WTC11 (cell line): ENCODE data around the gene GAPDHS.

ENCODE experiments used
- ATF1 ChIP-seq: sonication (generic); formaldehyde crosslinking; IDR thresholded peaks from 2 replicates; pipeline ENCODE4 v1.8.1; 2023; ENCODE audit warnings: mild to moderate bottlenecking, moderate library complexity, missing genetic modification reagents
- EMX1 ChIP-seq: fragments of 250-450 bp; sonication (Bioruptor Pico); IDR thresholded peaks from 2 replicates; pipeline ENCODE4 v1.8.0; 2021; ENCODE audit warnings: mild to moderate bottlenecking
- NR3C1 ChIP-seq: sonication (generic); formaldehyde crosslinking; conservative IDR thresholded peaks from 2 replicates; pipeline ENCODE4 v1.8.1; 2023; ENCODE audit warnings: low read depth, mild to moderate bottlenecking, missing genetic modification reagents
- SP1 ChIP-seq: sonication (generic); formaldehyde crosslinking; conservative IDR thresholded peaks from 2 replicates; pipeline ENCODE4 v1.8.1; 2022; ENCODE audit warnings: missing genetic modification reagents
- ZNF317 ChIP-seq: sonication (generic); formaldehyde crosslinking; IDR thresholded peaks from 2 replicates; pipeline ENCODE4 v1.8.1; 2023; ENCODE audit warnings: low read depth, mild to moderate bottlenecking, moderate library complexity, missing genetic modification reagents, borderline replicate concordance
- TF ChIP-seq, protein P1 (sequence below): sonication (generic); formaldehyde crosslinking; IDR thresholded peaks from 2 replicates; pipeline ENCODE4 v1.8.0; 2022; ENCODE audit warnings: mild to moderate bottlenecking, missing genetic modification reagents
- TF ChIP-seq, protein P2 (sequence below): fragments of 200-600 bp; IDR thresholded peaks from 2 replicates; pipeline ENCODE4 v1.8.0; 2022; ENCODE audit warnings: antibody characterized with exemption

DNA sequence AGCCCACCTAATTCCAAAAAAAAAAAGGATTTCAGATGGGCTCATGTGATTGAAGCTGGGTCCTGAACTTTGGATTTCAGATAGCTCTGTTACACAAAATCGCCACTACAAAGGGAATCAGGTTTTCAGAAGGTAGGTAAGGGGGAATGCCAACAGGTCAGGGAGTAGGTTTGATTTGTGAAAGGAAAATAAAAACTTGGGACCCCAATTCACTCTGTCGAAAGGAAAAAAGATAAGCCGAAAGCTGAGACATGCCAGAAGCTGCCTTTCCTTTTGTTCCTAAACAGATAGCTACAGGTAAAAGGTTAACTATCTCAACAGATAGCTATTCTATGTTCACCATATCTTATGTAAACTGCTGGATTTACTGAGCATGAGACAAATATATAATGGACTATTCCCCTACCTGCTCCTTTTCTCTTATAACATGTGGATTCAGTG lies 47.0 kb upstream of the GAPDHS start:
- TF ChIP-seq NR3C1, result no peak
- no peak for TF ChIP-seq SP1 (CRISPR knock-in tag)
- TF ChIP-seq, protein P1, sequence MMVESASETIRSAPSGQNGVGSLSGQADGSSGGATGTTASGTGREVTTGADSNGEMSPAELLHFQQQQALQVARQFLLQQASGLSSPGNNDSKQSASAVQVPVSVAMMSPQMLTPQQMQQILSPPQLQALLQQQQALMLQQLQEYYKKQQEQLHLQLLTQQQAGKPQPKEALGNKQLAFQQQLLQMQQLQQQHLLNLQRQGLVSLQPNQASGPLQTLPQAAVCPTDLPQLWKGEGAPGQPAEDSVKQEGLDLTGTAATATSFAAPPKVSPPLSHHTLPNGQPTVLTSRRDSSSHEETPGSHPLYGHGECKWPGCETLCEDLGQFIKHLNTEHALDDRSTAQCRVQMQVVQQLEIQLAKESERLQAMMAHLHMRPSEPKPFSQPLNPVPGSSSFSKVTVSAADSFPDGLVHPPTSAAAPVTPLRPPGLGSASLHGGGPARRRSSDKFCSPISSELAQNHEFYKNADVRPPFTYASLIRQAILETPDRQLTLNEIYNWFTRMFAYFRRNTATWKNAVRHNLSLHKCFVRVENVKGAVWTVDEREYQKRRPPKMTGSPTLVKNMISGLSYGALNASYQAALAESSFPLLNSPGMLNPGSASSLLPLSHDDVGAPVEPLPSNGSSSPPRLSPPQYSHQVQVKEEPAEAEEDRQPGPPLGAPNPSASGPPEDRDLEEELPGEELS (CRISPR knock-in tag), result no peak
- TF ChIP-seq, protein P2, sequence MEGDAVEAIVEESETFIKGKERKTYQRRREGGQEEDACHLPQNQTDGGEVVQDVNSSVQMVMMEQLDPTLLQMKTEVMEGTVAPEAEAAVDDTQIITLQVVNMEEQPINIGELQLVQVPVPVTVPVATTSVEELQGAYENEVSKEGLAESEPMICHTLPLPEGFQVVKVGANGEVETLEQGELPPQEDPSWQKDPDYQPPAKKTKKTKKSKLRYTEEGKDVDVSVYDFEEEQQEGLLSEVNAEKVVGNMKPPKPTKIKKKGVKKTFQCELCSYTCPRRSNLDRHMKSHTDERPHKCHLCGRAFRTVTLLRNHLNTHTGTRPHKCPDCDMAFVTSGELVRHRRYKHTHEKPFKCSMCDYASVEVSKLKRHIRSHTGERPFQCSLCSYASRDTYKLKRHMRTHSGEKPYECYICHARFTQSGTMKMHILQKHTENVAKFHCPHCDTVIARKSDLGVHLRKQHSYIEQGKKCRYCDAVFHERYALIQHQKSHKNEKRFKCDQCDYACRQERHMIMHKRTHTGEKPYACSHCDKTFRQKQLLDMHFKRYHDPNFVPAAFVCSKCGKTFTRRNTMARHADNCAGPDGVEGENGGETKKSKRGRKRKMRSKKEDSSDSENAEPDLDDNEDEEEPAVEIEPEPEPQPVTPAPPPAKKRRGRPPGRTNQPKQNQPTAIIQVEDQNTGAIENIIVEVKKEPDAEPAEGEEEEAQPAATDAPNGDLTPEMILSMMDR, result no peak
- no peak for TF ChIP-seq EMX1
- TF ChIP-seq ATF1, result no peak
- TF ChIP-seq ZNF317, result no peak
